ENCODE data around the gene SPON1. TPM values are rescaled to one million over a fixed set of nuclear protein-coding genes. Genes with fewer than 3 reads are reported as not detected.

The SPON1 gene
- total and polyA plus RNA-seq, 2 of the 8 experiments (the other 6 are each of a cell fraction or from before 2014, with no cell fraction given) = 1.5 to 5.4 TPM

DNA sequence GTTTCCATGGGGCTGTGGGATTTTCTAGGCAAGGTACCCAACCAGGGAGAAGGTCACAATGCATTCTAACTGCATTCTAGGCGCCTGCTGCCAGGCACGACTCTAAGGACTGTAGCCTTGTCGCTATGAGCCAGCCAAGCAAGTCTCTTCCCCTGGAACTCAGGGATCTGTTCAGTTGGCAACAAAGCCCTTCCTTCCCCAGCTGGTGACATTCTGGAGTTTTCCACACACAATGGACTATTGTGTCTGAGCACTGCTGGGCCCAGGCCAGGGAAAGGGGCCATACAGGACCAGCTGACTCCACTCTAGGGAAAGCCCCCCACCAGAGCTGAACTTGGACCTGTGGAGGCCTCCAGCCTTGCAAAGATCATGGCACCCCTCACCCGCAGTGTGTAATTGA, 279.7 kb downstream of the SPON1 start:
- DNase-seq (ENCODE audit: low read depth in 1 of 2, low spot score in 2 of 2) = no peak
- Histone ChIP-seq H3K9ac (replicated peaks in 1 of 4; ENCODE audit: extremely low read depth in 1 of 4, low read depth in 3 of 4, low read length in 3 of 4) (no peak overlapping the region), H3K56ac (replicated peaks; ENCODE audit: insufficient read length, low read depth, low read length) (no peak overlapping the region), H4K8ac (ENCODE audit: extremely low read depth, insufficient read depth, low read length) (no peak overlapping the region), H2AFZ (ENCODE audit: low read length) (no peak overlapping the region), H3K4ac (replicated peaks; ENCODE audit: insufficient read length, low read depth, low read length) (no peak overlapping the region), H2BK120ac (replicated peaks; ENCODE audit: low read depth, low read length) (no peak overlapping the region), H4K5ac (ENCODE audit: insufficient read length, low read depth, low read length) (no peak overlapping the region), H3K27ac (ENCODE audit: low read depth, low read length) (no peak overlapping the region), H2BK5ac (ENCODE audit: low read depth, low read length) (no peak overlapping the region), H3K18ac (ENCODE audit: extremely low read depth, low read length) (no peak overlapping the region), H2AK5ac (ENCODE audit: low read depth, low read length) (no peak overlapping the region), H2BK12ac (ENCODE audit: low read depth, low read length) (no peak overlapping the region), H3K4me2 (ENCODE audit: insufficient read depth in 1 of 2, low read depth in 2 of 2, low read length in 2 of 2) (no peak overlapping the region), H3K4me1 (replicated peaks in 1 of 4; ENCODE audit: control insufficient read depth in 3 of 4, insufficient read depth in 4 of 4, low read length in 3 of 4) (peaks cover 0 to 2% (median 0%) of the 10 kb centered on the region in 4 experiments; a peak in 1 of 7 replicates), H3K27me3 (replicated peaks in 1 of 4; ENCODE audit: control insufficient read depth in 3 of 4, extremely low read depth in 1 of 4, insufficient read depth in 3 of 4, low read length in 3 of 4) (no peaks in the 10 kb centered on the region; a peak in 1 of 7 replicates), H4K91ac (replicated peaks; ENCODE audit: insufficient read length, low read length) (no peak overlapping the region), H3K36me3 (ENCODE audit: control insufficient read depth in 2 of 4, insufficient read depth in 4 of 4, low read length in 3 of 4) (no peaks in the 10 kb centered on the region), H4K20me1 (replicated peaks in 1 of 2; ENCODE audit: control insufficient read depth in 1 of 2, insufficient read depth in 2 of 2, low read length in 2 of 2) (no peaks in the 10 kb centered on the region), H3K4me3 (ENCODE audit: extremely low read depth in 1 of 4, insufficient read depth in 2 of 4, low read depth in 3 of 4, low read length in 4 of 4) (no peak overlapping the region), H3K79me1 (ENCODE audit: low read depth, low read length) (no peaks in the 10 kb centered on the region), H3K79me2 (ENCODE audit: control insufficient read depth in 1 of 2, insufficient read depth in 2 of 2, low read length in 2 of 2) (no peaks in the 10 kb centered on the region), H3K23ac (ENCODE audit: insufficient read length) (no peak overlapping the region), H3K9me3 (ENCODE audit: insufficient read depth in 2 of 2, low read depth in 1 of 2, low read length in 1 of 2) (no peaks in the 10 kb centered on the region), H2BK15ac (ENCODE audit: low read length) (no peak overlapping the region), H2BK20ac (ENCODE audit: low read length) (no peak overlapping the region), H3K14ac (ENCODE audit: insufficient read length) (no peak overlapping the region), H3K23me2 (ENCODE audit: low read depth, low read length) (peaks cover 3% of the 10 kb centered on the region; the same call in 1 of the 2 replicates)
- no peak for FAIRE-seq
- ChIA-PET CTCF (ENCODE audit: partially characterized antibody) (interaction anchor here (0.6 to 3.8 kb wide), 3 partner anchors 8 to 297 kb away, joined by 3 to 32 read pairs (median 4); no protein-coding TSS in a partner anchor), POLR2A (ENCODE audit: partially characterized antibody) (interaction anchor here (1.0 kb wide), 1 partner anchor 278 kb away, joined by 3 read pairs; no protein-coding TSS in a partner anchor)
- 71% methylated on average over 4 of the region's 4 CpGs; no CpG with 5 or more reads in 1 of the 2 experiments for WGBS, 2 experiments (ENCODE audit: extremely low coverage in 1 of 2, insufficient coverage in 1 of 2, insufficient read length in 1 of 2, insufficient replicate concordance in 2 of 2, low coverage in 1 of 2, low lambda C conversion rate in 2 of 2, missing lambda C conversion rate in 1 of 2)
- TF ChIP-seq PHF8 (conservative IDR thresholded peaks at IDR 0.05; ENCODE audit: low read depth, low read length) = no peak
- TF ChIP-seq, protein P1, sequence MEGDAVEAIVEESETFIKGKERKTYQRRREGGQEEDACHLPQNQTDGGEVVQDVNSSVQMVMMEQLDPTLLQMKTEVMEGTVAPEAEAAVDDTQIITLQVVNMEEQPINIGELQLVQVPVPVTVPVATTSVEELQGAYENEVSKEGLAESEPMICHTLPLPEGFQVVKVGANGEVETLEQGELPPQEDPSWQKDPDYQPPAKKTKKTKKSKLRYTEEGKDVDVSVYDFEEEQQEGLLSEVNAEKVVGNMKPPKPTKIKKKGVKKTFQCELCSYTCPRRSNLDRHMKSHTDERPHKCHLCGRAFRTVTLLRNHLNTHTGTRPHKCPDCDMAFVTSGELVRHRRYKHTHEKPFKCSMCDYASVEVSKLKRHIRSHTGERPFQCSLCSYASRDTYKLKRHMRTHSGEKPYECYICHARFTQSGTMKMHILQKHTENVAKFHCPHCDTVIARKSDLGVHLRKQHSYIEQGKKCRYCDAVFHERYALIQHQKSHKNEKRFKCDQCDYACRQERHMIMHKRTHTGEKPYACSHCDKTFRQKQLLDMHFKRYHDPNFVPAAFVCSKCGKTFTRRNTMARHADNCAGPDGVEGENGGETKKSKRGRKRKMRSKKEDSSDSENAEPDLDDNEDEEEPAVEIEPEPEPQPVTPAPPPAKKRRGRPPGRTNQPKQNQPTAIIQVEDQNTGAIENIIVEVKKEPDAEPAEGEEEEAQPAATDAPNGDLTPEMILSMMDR (IDR thresholded peaks at IDR 0.05; ENCODE audit: control extremely low read depth in 1 of 3, insufficient read depth in 1 of 3, low read depth in 1 of 3, low read length in 3 of 3) = no peak
- TF ChIP-seq POU5F1 (IDR thresholded peaks at IDR 0.05; ENCODE audit: low read depth, low read length) = no peak
- TF ChIP-seq EZH2 (IDR thresholded peaks at IDR 0.05; ENCODE audit: low read depth, low read length, severe bottlenecking) = no peak
- no peak for TF ChIP-seq KDM4A (IDR thresholded peaks at IDR 0.05; ENCODE audit: low read depth, low read length, severe bottlenecking)
- no peak for TF ChIP-seq GABPA (IDR thresholded peaks at IDR 0.05; ENCODE audit: borderline replicate concordance, insufficient read depth, low read length)
- TF ChIP-seq ASH2L (IDR thresholded peaks at IDR 0.05; ENCODE audit: low read length) = no peak
